Keratinocyte (primary cell): ENCODE results near the gene ACAD10. TPM values are rescaled to one million over a fixed set of nuclear protein-coding genes. Genes with fewer than 3 reads are reported as not detected.

ENCODE experiments used
- DNase-seq: peaks from one replicate; pipeline ENCODE4 v3.0.0-alpha.2; 2011; ENCODE audit warnings: low read depth, missing footprints, low spot score
- FAIRE-seq: peaks from 2 replicates; lab custom pipeline; 2011; peaks lifted over from hg19 to GRCh38; lab: Jason Lieb, UNC
- H2AFZ ChIP-seq: 2 replicates; pipeline ENCODE4 v1.6.0; 2012; ENCODE audit warnings: low read length, control low read depth, inconsistent platforms; ENCODE audit not compliant: control insufficient read depth
- H3K27ac ChIP-seq: 2 replicates; pipeline ENCODE4 v1.5.1; 2011; ENCODE audit warnings: low read length; ENCODE audit not compliant: control insufficient read depth, insufficient read depth
- H3K27me3 ChIP-seq: 3 replicates; pipeline ENCODE4 v1.6.0; 2011; ENCODE audit warnings: low read length; ENCODE audit not compliant: control insufficient read depth, insufficient read depth; ENCODE audit errors: extremely low read depth
- H3K36me3 ChIP-seq, 2 experiments: 2 replicates in 1 of 2; 3 replicates in 1 of 2; pipeline ENCODE4 v1.5.1; 2011; ENCODE audit warnings: low read length in 2 of 2, mild to moderate bottlenecking in 1 of 2; ENCODE audit not compliant: control insufficient read depth in 2 of 2, insufficient read depth in 2 of 2; ENCODE audit errors: extremely low read depth in 1 of 2
- H3K4me1 ChIP-seq: 3 replicates; pipeline ENCODE4 v1.5.1; 2011; ENCODE audit warnings: low read length; ENCODE audit not compliant: control insufficient read depth, insufficient read depth; ENCODE audit errors: extremely low read depth
- H3K4me2 ChIP-seq: 3 replicates; pipeline ENCODE4 v1.6.0; 2011; ENCODE audit warnings: low read depth, low read length; ENCODE audit not compliant: control insufficient read depth, insufficient read depth; ENCODE audit errors: extremely low read depth
- H3K4me3 ChIP-seq, 3 experiments: fragments of 200-600 bp in 1 of 3; sonication (generic) in 1 of 3; 2 replicates in 2 of 3; 3 replicates in 1 of 3; pipeline ENCODE4 v1.5.1; 2011 to 2016; ENCODE audit warnings: low read length in 3 of 3, mild to moderate bottlenecking in 3 of 3, control low read depth in 2 of 3, inconsistent platforms in 1 of 3, low read depth in 1 of 3, mixed read lengths in 1 of 3, mixed run types in 1 of 3, moderate library complexity in 1 of 3; ENCODE audit not compliant: control insufficient read depth in 2 of 3, insufficient read depth in 2 of 3; ENCODE audit errors: extremely low read depth in 1 of 3
- H3K79me2 ChIP-seq: 2 replicates; pipeline ENCODE4 v1.6.0; 2012; ENCODE audit warnings: low read length; ENCODE audit not compliant: control insufficient read depth, insufficient read depth
- H3K9ac ChIP-seq: 3 replicates; pipeline ENCODE4 v1.6.0; 2011; ENCODE audit warnings: low read length; ENCODE audit not compliant: control insufficient read depth, insufficient read depth; ENCODE audit errors: extremely low read depth
- H3K9me1 ChIP-seq: 3 replicates; pipeline ENCODE4 v1.6.0; 2011; ENCODE audit warnings: low read length; ENCODE audit not compliant: control insufficient read depth, insufficient read depth; ENCODE audit errors: extremely low read depth
- H3K9me3 ChIP-seq: 2 replicates; pipeline ENCODE4 v1.5.1; 2012; ENCODE audit warnings: low read depth, low read length; ENCODE audit not compliant: control insufficient read depth
- H4K20me1 ChIP-seq: 3 replicates; pipeline ENCODE4 v1.6.0; 2011; ENCODE audit warnings: low read length; ENCODE audit not compliant: control insufficient read depth, insufficient read depth; ENCODE audit errors: extremely low read depth
- EZH2 ChIP-seq: IDR thresholded peaks from one replicate; pipeline ENCODE4 v1.6.1; 2012; ENCODE audit warnings: inconsistent platforms, mild to moderate bottlenecking, low read length, moderate library complexity
- dilution Hi-C: fragments of 300-500 bp; cut with MboI; formaldehyde crosslinking; loops from one replicate; pipeline ENCODE4 v1.7.0; 2020; ENCODE audit warnings: low sequenced_read_pairs; ENCODE audit not compliant: extremely low pct_ligation_motif_present
- polyA plus RNA-seq, 5 experiments: library from polyadenylated mRNA; depleted of rRNA in 3 of 5; stranded (reverse) in 3 of 5; stranded (forward) in 1 of 5; unstranded in 1 of 5; fragments of >200 nt; gene quantifications; 1 replicate in 1 of 5; 2 replicates in 3 of 5; 3 replicates in 1 of 5; pipeline versions ENCODE4 v1.2.1 to v1.2.3, GENCODE V29; 2011 to 2012; ENCODE audit warnings: missing spikeins in 2 of 5, low read depth in 1 of 5, low replicate concordance in 1 of 5
- TF ChIP-seq, protein P1 (sequence below), 3 experiments: IDR thresholded peaks in 1 of 3; conservative IDR thresholded peaks in 1 of 3; optimal IDR thresholded peaks in 1 of 3; 2 replicates in 2 of 3; 3 replicates in 1 of 3; pipeline versions ENCODE3 to v1.5.1; 2011; ENCODE audit warnings: low read length in 3 of 3, mild to moderate bottlenecking in 3 of 3, moderate library complexity in 2 of 3, control low read depth in 1 of 3, inconsistent platforms in 1 of 3; ENCODE audit not compliant: insufficient read depth in 2 of 3; ENCODE audit errors: extremely low read depth in 1 of 3

The ACAD10 gene
- polyA plus RNA-seq, 1 donor (not counting 4 experiments of a cell fraction or from before 2014, with no cell fraction given) = 13.2 TPM

GRCh38 chr12:111687255-111687654, 1.4 kb downstream of the ACAD10 start:
- no peak overlapping the region for H3K4me3 ChIP-seq
- FAIRE-seq = no peak
- no peak overlapping the region for H3K9ac ChIP-seq

DNA sequence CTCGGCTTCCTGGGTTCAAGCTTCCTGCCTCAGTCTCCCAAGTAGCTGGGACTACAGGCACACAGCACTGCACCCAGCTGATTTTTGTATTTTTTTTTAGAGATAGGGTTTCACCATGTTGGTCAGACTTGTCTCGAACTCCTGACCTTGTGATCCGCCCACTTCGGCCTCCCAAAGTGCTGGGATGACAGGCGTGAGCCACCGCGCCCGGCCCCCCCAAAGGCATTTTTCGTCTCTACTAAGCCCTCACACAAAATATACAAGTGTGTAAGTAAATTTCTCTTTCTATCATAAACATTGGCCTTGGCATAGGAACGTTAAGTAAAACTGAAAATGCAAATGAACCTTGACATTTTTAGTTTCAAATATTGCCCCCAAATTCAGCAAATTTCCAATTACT, 2.1 kb downstream of the ACAD10 start:
- H3K27me3 ChIP-seq = no peaks in the 10 kb centered on the region
- DNase-seq (no peak), FAIRE-seq (no peak)
- no peaks in the 10 kb centered on the region for H4K20me1 ChIP-seq
- H3K4me1 ChIP-seq = peaks cover 23% of the 10 kb centered on the region
- TF ChIP-seq, protein P1, sequence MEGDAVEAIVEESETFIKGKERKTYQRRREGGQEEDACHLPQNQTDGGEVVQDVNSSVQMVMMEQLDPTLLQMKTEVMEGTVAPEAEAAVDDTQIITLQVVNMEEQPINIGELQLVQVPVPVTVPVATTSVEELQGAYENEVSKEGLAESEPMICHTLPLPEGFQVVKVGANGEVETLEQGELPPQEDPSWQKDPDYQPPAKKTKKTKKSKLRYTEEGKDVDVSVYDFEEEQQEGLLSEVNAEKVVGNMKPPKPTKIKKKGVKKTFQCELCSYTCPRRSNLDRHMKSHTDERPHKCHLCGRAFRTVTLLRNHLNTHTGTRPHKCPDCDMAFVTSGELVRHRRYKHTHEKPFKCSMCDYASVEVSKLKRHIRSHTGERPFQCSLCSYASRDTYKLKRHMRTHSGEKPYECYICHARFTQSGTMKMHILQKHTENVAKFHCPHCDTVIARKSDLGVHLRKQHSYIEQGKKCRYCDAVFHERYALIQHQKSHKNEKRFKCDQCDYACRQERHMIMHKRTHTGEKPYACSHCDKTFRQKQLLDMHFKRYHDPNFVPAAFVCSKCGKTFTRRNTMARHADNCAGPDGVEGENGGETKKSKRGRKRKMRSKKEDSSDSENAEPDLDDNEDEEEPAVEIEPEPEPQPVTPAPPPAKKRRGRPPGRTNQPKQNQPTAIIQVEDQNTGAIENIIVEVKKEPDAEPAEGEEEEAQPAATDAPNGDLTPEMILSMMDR (optimal IDR thresholded peaks at IDR 0.05 in 1 of 3, IDR thresholded peaks at IDR 0.05 in 1 of 3, conservative IDR thresholded peaks at IDR 0.05 in 1 of 3; ENCODE audit: extremely low read depth in 1 of 3, insufficient read depth in 2 of 3, low read length in 3 of 3) = no peak
- no peak for TF ChIP-seq EZH2
- H3K9me1 ChIP-seq = no peaks in the 10 kb centered on the region
- H3K9me3 ChIP-seq = no peaks in the 10 kb centered on the region
- no peak overlapping the region for H3K27ac ChIP-seq
- H3K79me2 ChIP-seq = peaks cover 46% of the 10 kb centered on the region
- dilution Hi-C loops = no loop called here
- peaks cover 5 to 6% of the 10 kb centered on the region in 2 experiments for H3K36me3 ChIP-seq
- no peak overlapping the region for H2AFZ ChIP-seq
- H3K4me2 ChIP-seq = no peak overlapping the region
- no peak overlapping the region for H3K9ac ChIP-seq
- H3K4me3 ChIP-seq = no peak overlapping the region

More at GRCh38 chr12:111687255-111687654, 1.4 kb downstream of the ACAD10 start:
- H3K27ac ChIP-seq = no peak overlapping the region
- no peaks in the 10 kb centered on the region for H3K9me3 ChIP-seq
- H2AFZ ChIP-seq = no peak overlapping the region
- no peak for TF ChIP-seq EZH2
- TF ChIP-seq, protein P1 (optimal IDR thresholded peaks at IDR 0.05 in 1 of 3, IDR thresholded peaks at IDR 0.05 in 1 of 3, conservative IDR thresholded peaks at IDR 0.05 in 1 of 3; ENCODE audit: extremely low read depth in 1 of 3, insufficient read depth in 2 of 3, low read length in 3 of 3) = peak in 2 of 3 experiments; percentile 21 to 37
- H4K20me1 ChIP-seq = no peaks in the 10 kb centered on the region
- no peaks in the 10 kb centered on the region for H3K9me1 ChIP-seq
- DNase-seq = no peak
- dilution Hi-C loops = no loop called here
- H3K4me1 ChIP-seq = peaks cover 23% of the 10 kb centered on the region
- H3K79me2 ChIP-seq = peaks cover 51% of the 10 kb centered on the region
- H3K4me2 ChIP-seq = peak overlapping the region; percentile 99
- H3K36me3 ChIP-seq = peaks cover 3 to 5% of the 10 kb centered on the region in 2 experiments
- no peaks in the 10 kb centered on the region for H3K27me3 ChIP-seq
